ENCODE results near the gene KASH5. TPM values are rescaled to one million over a fixed set of nuclear protein-coding genes. Genes with fewer than 3 reads are reported as not detected.
A peak's percentile ranks its signal among the peaks of the same experiment; 100 is the strongest.

Gene KASH5
- total and polyA plus RNA-seq, 2 of the 4 experiments (the other 2 are of a cell fraction) = not detected

DNA sequence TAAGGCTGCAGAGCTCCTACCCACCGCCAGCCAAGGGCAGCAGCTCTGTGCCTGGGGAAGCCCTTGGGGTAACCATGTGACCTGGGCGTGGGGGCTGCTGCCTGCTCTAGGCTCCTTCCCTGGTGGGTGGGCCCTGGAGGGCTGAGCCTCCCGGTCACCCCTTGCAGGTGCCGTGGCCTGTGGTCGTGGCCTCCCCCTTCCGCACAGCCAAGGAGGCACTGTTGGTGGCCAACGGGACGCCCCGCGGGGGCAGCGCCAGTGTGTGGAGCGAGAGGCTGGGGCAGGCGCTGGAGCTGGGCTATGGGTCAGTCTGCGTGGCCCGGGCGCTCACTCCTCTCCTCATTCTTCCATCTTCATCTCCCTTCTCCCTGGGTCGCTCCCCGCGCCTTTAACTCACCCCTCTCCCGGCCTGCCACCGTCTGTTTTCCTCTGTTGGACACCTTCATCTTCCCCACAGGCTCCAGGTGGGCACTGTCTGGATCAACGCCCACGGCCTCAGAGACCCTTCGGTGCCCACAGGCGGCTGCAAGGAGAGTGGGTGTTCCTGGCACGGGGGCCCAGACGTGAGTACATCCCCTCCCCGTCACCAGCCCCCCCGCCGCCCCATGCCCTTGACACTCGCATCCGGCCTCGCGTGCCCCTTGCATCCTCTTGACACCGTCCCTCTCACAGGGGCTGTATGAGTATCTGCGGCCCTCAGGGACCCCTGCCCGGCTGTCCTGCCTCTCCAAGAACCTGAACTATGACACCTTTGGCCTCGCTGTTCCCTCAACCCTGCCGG is 76.1 kb downstream of the KASH5 start:
- Histone ChIP-seq H3K23ac (ENCODE audit: low read depth, low read length) (no peak overlapping the region), H2AK5ac (ENCODE audit: low read depth, low read length) (no peak overlapping the region), H2AK9ac (replicated peaks; ENCODE audit: low read depth, low read length, poor library complexity) (no peak overlapping the region), H3K4ac (ENCODE audit: low read depth, low read length) (no peak overlapping the region), H3K9me1 (ENCODE audit: insufficient read depth, low read length) (peaks cover 2% of the 10 kb centered on the region; the same call in 1 of the 2 replicates), H4K8ac (ENCODE audit: low read depth in 2 of 2, low read length in 2 of 2) (no peak overlapping the region), H2BK120ac (ENCODE audit: low read depth, low read length) (no peak overlapping the region), H4K20me1 (ENCODE audit: insufficient read depth, low read length) (no peaks in the 10 kb centered on the region), H3K27ac (ENCODE audit: insufficient read depth, low read length) (no peak overlapping the region), H3K27me3 (ENCODE audit: control insufficient read depth, insufficient read depth, low read length) (no peaks in the 10 kb centered on the region), H4K91ac (ENCODE audit: insufficient read depth, low read depth, low read length) (no peak overlapping the region), H3K79me1 (ENCODE audit: low read depth in 1 of 2, low read length in 2 of 2) (no peaks in the 10 kb centered on the region), H3K4me1 (ENCODE audit: control insufficient read depth, insufficient read depth, low read length) (peaks cover 2% of the 10 kb centered on the region; the same call in 1 of the 2 replicates), H2AFZ (replicated peaks; ENCODE audit: low read length, poor library complexity) (peak overlapping the region; percentile 21), H3K18ac (ENCODE audit: low read depth, low read length) (no peak overlapping the region), H2BK5ac (ENCODE audit: low read depth, low read length, poor library complexity, severe bottlenecking) (no peak overlapping the region), H3K9ac (ENCODE audit: low read depth, low read length) (no peak overlapping the region), H3K4me2 (ENCODE audit: low read depth, low read length) (no peak overlapping the region), H3K56ac (ENCODE audit: extremely low read depth, insufficient read depth, low read length) (no peak overlapping the region), H2BK20ac (ENCODE audit: low read depth, low read length) (no peak overlapping the region), H3K9me3 (ENCODE audit: control insufficient read depth, insufficient read depth, low read length) (no peaks in the 10 kb centered on the region), H3K14ac (replicated peaks; ENCODE audit: low read depth, low read length) (no peak overlapping the region), H2BK15ac (ENCODE audit: low read depth, low read length) (no peak overlapping the region), H3K36me3 (ENCODE audit: control insufficient read depth, insufficient read depth, low read length) (peaks cover 10% of the 10 kb centered on the region), H3K4me3 (ENCODE audit: insufficient read depth, low read depth, low read length) (no peak overlapping the region), H4K5ac (ENCODE audit: low read depth, low read length) (no peak overlapping the region)
- ATAC-seq (ENCODE audit: low read depth) = no peak
- dilution Hi-C loops (cut with HindIII; ENCODE audit: low sequenced_read_pairs, unreplicated experiment) = no loop called here
- POLR2A ChIA-PET (ENCODE audit: unreplicated experiment) = no interaction called here
- TF ChIP-seq RAD21 (IDR thresholded peaks at IDR 0.05; ENCODE audit: low read length) = no peak
- no peak for TF ChIP-seq RFX5 (IDR thresholded peaks at IDR 0.05; ENCODE audit: low read depth, low read length)
- TF ChIP-seq SMC3 (IDR thresholded peaks at IDR 0.05; ENCODE audit: low read depth, low read length) = no peak
- no peak for TF ChIP-seq RCOR1 (IDR thresholded peaks at IDR 0.05; ENCODE audit: insufficient replicate concordance, low read length)
- TF ChIP-seq CEBPB (IDR thresholded peaks at IDR 0.05; ENCODE audit: low read depth, low read length) = no peak
- intact Hi-C loops (cut with micrococcal nuclease) = no loop called here
- in situ Hi-C loops (cut with MboI; ENCODE audit: low sequenced_read_pairs) = no loop called here
- no peak for DNase-seq
- CTCF ChIA-PET = no interaction called here
- no TSS peak for BruUV-seq (replicated peaks)
- 88% methylated on average over 20 of the region's 39 CpGs; no CpG with 5 or more reads in 1 of the 2 experiments for WGBS, 2 experiments (ENCODE audit: extremely low coverage in 2 of 2, insufficient read length in 1 of 2)

Measured in IMR-90 (cell line).